IMR-90 (cell line): ENCODE results near the gene SLC38A6. TPM values are rescaled to one million over a fixed set of nuclear protein-coding genes. Genes with fewer than 3 reads are reported as not detected.

ENCODE experiments used
- ATAC-seq: fragments of 200-7000 bp; cut with Tn5 transposase; 2 replicates; pipeline ENCODE4 v1.9.1; 2020; ENCODE audit warnings: low read depth, mild to moderate bottlenecking, moderate library complexity
- BruUV-seq: library from RNA; stranded (reverse); fragments of 400-500 nt; replicated peaks from 2 replicates; lab custom pipeline; 2021; lab: Mats Ljungman, UMichigan
- CTCF ChIA-PET: fragments of 300-600 bp; formaldehyde crosslinking; extraction: SDS; loops from one replicate; lab custom pipeline; 2021; ENCODE audit warnings: antibody characterized with exemption; lab: Yijun Ruan, JAX
- POLR2A ChIA-PET: fragments of 300-600 bp; sonication (Branson Sonifier 250); formaldehyde crosslinking; loops from one replicate; lab custom pipeline; 2022; ENCODE audit warnings: antibody characterized with exemption; ENCODE audit not compliant: unreplicated experiment; lab: Charles Lee
- DNase-seq: peaks from one replicate; pipeline ENCODE4 v3.0.0; 2013
- H2AFZ ChIP-seq: replicated peaks from 2 replicates; pipeline ENCODE3; 2013; ENCODE audit warnings: low read length, mild to moderate bottlenecking; ENCODE audit not compliant: poor library complexity
- H2AK5ac ChIP-seq: 2 replicates; pipeline ENCODE4 v1.6.1; 2013; ENCODE audit warnings: low read depth, low read length, inconsistent platforms
- H2AK9ac ChIP-seq: replicated peaks from 2 replicates; pipeline ENCODE3; 2013; ENCODE audit warnings: mild to moderate bottlenecking, low read depth, low read length, moderate library complexity; ENCODE audit not compliant: poor library complexity
- H2BK120ac ChIP-seq: 2 replicates; pipeline ENCODE4 v1.6.1; 2013; ENCODE audit warnings: low read depth, low read length, inconsistent platforms
- H2BK15ac ChIP-seq: 3 replicates; pipeline ENCODE4 v1.6.1; 2013; ENCODE audit warnings: low read depth, low read length, inconsistent platforms
- H2BK20ac ChIP-seq: 2 replicates; pipeline ENCODE4 v1.6.1; 2013; ENCODE audit warnings: low read depth, mild to moderate bottlenecking, inconsistent platforms, low read length, moderate library complexity
- H2BK5ac ChIP-seq: 2 replicates; pipeline ENCODE4 v1.6.1; 2013; ENCODE audit warnings: mild to moderate bottlenecking, low read depth, low read length, inconsistent platforms; ENCODE audit not compliant: poor library complexity, severe bottlenecking
- H3K14ac ChIP-seq: replicated peaks from 2 replicates; pipeline ENCODE4 v1.6.1; 2013; ENCODE audit warnings: low read depth, low read length, inconsistent platforms
- H3K18ac ChIP-seq: 2 replicates; pipeline ENCODE4 v1.6.1; 2013; ENCODE audit warnings: low read depth, low read length, control low read depth
- H3K23ac ChIP-seq: 2 replicates; pipeline ENCODE4 v1.6.1; 2013; ENCODE audit warnings: low read depth, low read length, inconsistent platforms
- H3K27ac ChIP-seq: 2 replicates; pipeline ENCODE4 v1.5.1; 2013; ENCODE audit warnings: mild to moderate bottlenecking, control low read depth, low read length; ENCODE audit not compliant: insufficient read depth
- H3K27me3 ChIP-seq: 2 replicates; pipeline ENCODE4 v1.6.1; 2013; ENCODE audit warnings: low read length; ENCODE audit not compliant: control insufficient read depth, insufficient read depth
- H3K36me3 ChIP-seq: 2 replicates; pipeline ENCODE4 v1.6.1; 2013; ENCODE audit warnings: low read length, mixed read lengths; ENCODE audit not compliant: control insufficient read depth, insufficient read depth
- H3K4ac ChIP-seq: 2 replicates; pipeline ENCODE4 v1.6.1; 2013; ENCODE audit warnings: low read depth, low read length, inconsistent platforms
- H3K4me1 ChIP-seq: 2 replicates; pipeline ENCODE4 v1.6.1; 2013; ENCODE audit warnings: low read length, mixed read lengths; ENCODE audit not compliant: control insufficient read depth, insufficient read depth
- H3K4me2 ChIP-seq: 2 replicates; pipeline ENCODE4 v1.6.1; 2013; ENCODE audit warnings: low read depth, mild to moderate bottlenecking, control low read depth, low read length, moderate library complexity
- H3K4me3 ChIP-seq: 2 replicates; pipeline ENCODE4 v1.5.1; 2013; ENCODE audit warnings: low read depth, mild to moderate bottlenecking, control low read depth, low read length, moderate library complexity; ENCODE audit not compliant: insufficient read depth
- H3K56ac ChIP-seq: 2 replicates; pipeline ENCODE4 v1.6.1; 2013; ENCODE audit warnings: low read length, inconsistent platforms; ENCODE audit not compliant: insufficient read depth; ENCODE audit errors: extremely low read depth
- H3K79me1 ChIP-seq, 2 experiments: 2 replicates each; pipeline ENCODE4 v1.6.1; 2013; ENCODE audit warnings: low read length in 2 of 2, inconsistent platforms in 1 of 2, low read depth in 1 of 2
- H3K9ac ChIP-seq: 2 replicates; pipeline ENCODE4 v1.6.1; 2013; ENCODE audit warnings: low read depth, low read length, control low read depth
- H3K9me1 ChIP-seq: 2 replicates; pipeline ENCODE4 v1.6.1; 2013; ENCODE audit warnings: low read length, inconsistent platforms; ENCODE audit not compliant: insufficient read depth
- H3K9me3 ChIP-seq: 2 replicates; pipeline ENCODE4 v1.6.1; 2013; ENCODE audit warnings: low read length; ENCODE audit not compliant: control insufficient read depth, insufficient read depth
- H4K20me1 ChIP-seq: 2 replicates; pipeline ENCODE4 v1.6.1; 2013; ENCODE audit warnings: low read length, inconsistent platforms; ENCODE audit not compliant: insufficient read depth
- H4K5ac ChIP-seq: 2 replicates; pipeline ENCODE4 v1.6.1; 2013; ENCODE audit warnings: mild to moderate bottlenecking, low read depth, low read length, control low read depth
- H4K8ac ChIP-seq, 2 experiments: 2 replicates each; pipeline ENCODE4 v1.6.1; 2013; ENCODE audit warnings: low read depth in 2 of 2, low read length in 2 of 2, control low read depth in 1 of 2, inconsistent platforms in 1 of 2
- H4K91ac ChIP-seq: 2 replicates; pipeline ENCODE4 v1.6.1; 2013; ENCODE audit warnings: low read depth, low read length, inconsistent platforms; ENCODE audit not compliant: insufficient read depth
- BHLHE40 ChIP-seq: fragments of 150-350 bp; IDR thresholded peaks from 2 replicates; pipeline ENCODE4 v1.6.1; 2016; ENCODE audit warnings: mild to moderate bottlenecking, low read depth, low read length
- CEBPB ChIP-seq: IDR thresholded peaks from 2 replicates; pipeline ENCODE4 v1.6.1; 2012; ENCODE audit warnings: low read depth, low read length, improper control_type of control experiment
- CHD1 ChIP-seq: IDR thresholded peaks from 2 replicates; pipeline ENCODE4 v1.6.1; 2012; ENCODE audit warnings: low read depth, low read length, improper control_type of control experiment
- CTCF ChIP-seq: conservative IDR thresholded peaks from 2 replicates; pipeline ENCODE4 v1.5.1; 2012; ENCODE audit warnings: mild to moderate bottlenecking, low read depth, low read length, improper control_type of control experiment
- ELK1 ChIP-seq: fragments of 150-350 bp; IDR thresholded peaks from 2 replicates; pipeline ENCODE4 v1.6.1; 2016; ENCODE audit warnings: low read depth, mild to moderate bottlenecking, low read length, moderate library complexity, borderline replicate concordance
- FOS ChIP-seq: fragments of 150-350 bp; IDR thresholded peaks from 2 replicates; pipeline ENCODE4 v1.6.1; 2016; ENCODE audit warnings: low read depth, low read length
- MAFK ChIP-seq: IDR thresholded peaks from 2 replicates; pipeline ENCODE4 v1.6.1; 2012; ENCODE audit warnings: low read depth, low read length, improper control_type of control experiment
- MAZ ChIP-seq: IDR thresholded peaks from 2 replicates; pipeline ENCODE4 v1.6.1; 2012; ENCODE audit warnings: low read depth, mild to moderate bottlenecking, low read length, improper control_type of control experiment, moderate library complexity, borderline replicate concordance
- MXI1 ChIP-seq: IDR thresholded peaks from 2 replicates; pipeline ENCODE4 v1.6.1; 2012; ENCODE audit warnings: low read depth, mild to moderate bottlenecking, low read length, moderate library complexity, borderline replicate concordance
- NFE2L2 ChIP-seq: fragments of 150-350 bp; IDR thresholded peaks from 2 replicates; pipeline ENCODE4 v1.6.1; 2016; ENCODE audit warnings: low read depth, mild to moderate bottlenecking, low read length
- POLR2A ChIP-seq: IDR thresholded peaks from 2 replicates; pipeline ENCODE4 v1.6.1; 2012; ENCODE audit warnings: mild to moderate bottlenecking, low read depth, low read length
- RAD21 ChIP-seq: IDR thresholded peaks from 2 replicates; pipeline ENCODE4 v1.6.1; 2012; ENCODE audit warnings: low read length, improper control_type of control experiment
- RCOR1 ChIP-seq: IDR thresholded peaks from 2 replicates; pipeline ENCODE4 v1.6.1; 2012; ENCODE audit warnings: mild to moderate bottlenecking, low read length, improper control_type of control experiment; ENCODE audit not compliant: insufficient replicate concordance
- RFX5 ChIP-seq: IDR thresholded peaks from 2 replicates; pipeline ENCODE4 v1.8.0; 2012; ENCODE audit warnings: low read depth, mild to moderate bottlenecking, low read length, moderate library complexity
- SMC3 ChIP-seq: fragments of 150-350 bp; IDR thresholded peaks from 2 replicates; pipeline ENCODE4 v1.6.1; 2016; ENCODE audit warnings: low read depth, mild to moderate bottlenecking, antibody characterized with exemption, low read length, moderate library complexity
- USF2 ChIP-seq: fragments of 150-350 bp; IDR thresholded peaks from 2 replicates; pipeline ENCODE4 v1.6.1; 2017; ENCODE audit warnings: mild to moderate bottlenecking, antibody characterized with exemption, low read length, low read depth
- WGBS, 2 experiments: methylation state at CpG; one replicate each; pipeline versions ENCODE4 v1.1.5 to v1.1.7; 2013; ENCODE audit warnings: missing lambda C conversion rate in 2 of 2; ENCODE audit not compliant: insufficient read length in 1 of 2; ENCODE audit errors: extremely low coverage in 2 of 2; 5-methylcytosine and 5-hydroxymethylcytosine counted together
- dilution Hi-C: fragments of 300-500 bp; cut with HindIII; formaldehyde crosslinking; loops from one replicate; pipeline ENCODE4 v1.14.3; 2018; ENCODE audit warnings: low sequenced_read_pairs; ENCODE audit not compliant: unreplicated experiment
- in situ Hi-C: fragments of 300-500 bp; cut with MboI; formaldehyde crosslinking; loops from 3 replicates; pipeline ENCODE4 v1.14.3; 2019; ENCODE audit warnings: low sequenced_read_pairs, inconsistent platforms, mixed read lengths
- intact Hi-C: fragments of 100-400 bp; cut with micrococcal nuclease; formaldehyde crosslinking; loops from 2 replicates; pipeline ENCODE4 v1.10.0; 2022
- polyA plus RNA-seq, 3 experiments: library from polyadenylated mRNA; depleted of rRNA; stranded (reverse); fragments of >200 nt; gene quantifications; 2 replicates each; pipeline ENCODE4 v1.2.3, GENCODE V29; 2012; ENCODE audit warnings: low replicate concordance in 1 of 3
- total RNA-seq: library from RNA; depleted of rRNA; stranded (reverse); fragments of >200 nt; gene quantifications from 2 replicates; pipeline ENCODE4 v1.2.3, GENCODE V29; 2012

Gene SLC38A6
- total and polyA plus RNA-seq, 2 of the 4 experiments (the other 2 are of a cell fraction) = 15.5 to 18.3 TPM

- Histone ChIP-seq H3K23ac (no peak overlapping the region), H3K4me2 (no peak overlapping the region), H3K9ac (no peak overlapping the region), H3K79me1 (peaks cover 4 to 34% of the 10 kb centered on the region in 2 experiments; a peak in 3 of 4 replicates), H4K8ac (no peak overlapping the region), H3K4me1 (no peaks in the 10 kb centered on the region), H2BK5ac (no peak overlapping the region), H3K4ac (no peak overlapping the region), H4K5ac (no peak overlapping the region), H2BK15ac (no peak overlapping the region), H3K56ac (no peak overlapping the region), H4K91ac (no peak overlapping the region), H2BK20ac (no peak overlapping the region), H3K27me3 (no peaks in the 10 kb centered on the region), H2BK120ac (no peak overlapping the region), H2AFZ (no peak overlapping the region), H3K9me3 (peaks cover 2% of the 10 kb centered on the region; the same call in 1 of the 2 replicates), H3K9me1 (peaks cover 4% of the 10 kb centered on the region; the same call in 1 of the 2 replicates), H3K36me3 (peaks cover 10% of the 10 kb centered on the region), H3K14ac (no peak overlapping the region), H2AK5ac (no peak overlapping the region), H2AK9ac (no peak overlapping the region), H3K27ac (no peak overlapping the region), H3K4me3 (no peak overlapping the region), H3K18ac (no peak overlapping the region), H4K20me1 (no peaks in the 10 kb centered on the region)
- in situ Hi-C loops (loop anchor here (25.0 kb wide), 1 partner anchor 362 kb away; the partner anchor contains the start of gene SIX1), intact Hi-C loops (no loop called here), dilution Hi-C loops (no loop called here)
- ChIA-PET CTCF (no interaction called here), POLR2A (no interaction called here)
- DNase-seq = no peak
- ATAC-seq = no peak
- BruUV-seq = no TSS peak
- TF ChIP-seq MXI1 (no peak), MAFK (no peak), CTCF (no peak), CHD1 (no peak), RAD21 (no peak), MAZ (no peak), USF2 (no peak), BHLHE40 (no peak), CEBPB (no peak), RCOR1 (no peak), NFE2L2 (no peak), RFX5 (no peak), POLR2A (no peak), SMC3 (no peak), ELK1 (no peak), FOS (no peak)
- no CpG with 5 or more reads among the region's 2 CpGs for WGBS, 2 experiments
These were observed 18.5 kb downstream of the SLC38A6 start for GRCh38 chr14:60999536-60999935.
